ENCODE data around the gene LDB3. TPM values are rescaled to one million over a fixed set of nuclear protein-coding genes. Genes with fewer than 3 reads are reported as not detected.
A peak's percentile ranks its signal among the peaks of the same experiment; 100 is the strongest.

Gene LDB3
- total RNA-seq, 2 donors from 2014 or later, result 0.66 to 0.78 TPM

GRCh38 chr10:86712317-86712707, 44.0 kb downstream of the LDB3 start:
- TF ChIP-seq POLR2A (IDR thresholded peaks at IDR 0.05), result no peak
- TF ChIP-seq, protein P1, sequence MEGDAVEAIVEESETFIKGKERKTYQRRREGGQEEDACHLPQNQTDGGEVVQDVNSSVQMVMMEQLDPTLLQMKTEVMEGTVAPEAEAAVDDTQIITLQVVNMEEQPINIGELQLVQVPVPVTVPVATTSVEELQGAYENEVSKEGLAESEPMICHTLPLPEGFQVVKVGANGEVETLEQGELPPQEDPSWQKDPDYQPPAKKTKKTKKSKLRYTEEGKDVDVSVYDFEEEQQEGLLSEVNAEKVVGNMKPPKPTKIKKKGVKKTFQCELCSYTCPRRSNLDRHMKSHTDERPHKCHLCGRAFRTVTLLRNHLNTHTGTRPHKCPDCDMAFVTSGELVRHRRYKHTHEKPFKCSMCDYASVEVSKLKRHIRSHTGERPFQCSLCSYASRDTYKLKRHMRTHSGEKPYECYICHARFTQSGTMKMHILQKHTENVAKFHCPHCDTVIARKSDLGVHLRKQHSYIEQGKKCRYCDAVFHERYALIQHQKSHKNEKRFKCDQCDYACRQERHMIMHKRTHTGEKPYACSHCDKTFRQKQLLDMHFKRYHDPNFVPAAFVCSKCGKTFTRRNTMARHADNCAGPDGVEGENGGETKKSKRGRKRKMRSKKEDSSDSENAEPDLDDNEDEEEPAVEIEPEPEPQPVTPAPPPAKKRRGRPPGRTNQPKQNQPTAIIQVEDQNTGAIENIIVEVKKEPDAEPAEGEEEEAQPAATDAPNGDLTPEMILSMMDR (IDR thresholded peaks at IDR 0.05), result no peak
- 61 to 73% methylated on average over 9 of the region's 9 CpGs for WGBS, 2 donors
- H3K4me1 ChIP-seq, result peaks cover 12% of the 10 kb centered on the region
- no peaks in the 10 kb centered on the region for H3K9me3 ChIP-seq
- DNase-seq (no peak), ATAC-seq (no peak)
- intact Hi-C loops (cut with DNase I), result no loop called here
- peak overlapping the region in 1 of 2 donors; percentile 69 for H3K4me3 ChIP-seq
- H3K27me3 ChIP-seq, result no peaks in the 10 kb centered on the region
- no peaks in the 10 kb centered on the region for H3K36me3 ChIP-seq (replicated peaks in 1 of 2; ENCODE audit: insufficient read depth in 1 of 2, low read depth in 2 of 2)
- H3K27ac ChIP-seq, result peak overlapping the region; percentile 86 to 95 (median 92)

- no peak overlapping the region for H3K27ac ChIP-seq
- H3K4me3 ChIP-seq, result no peak overlapping the region
- H3K27me3 ChIP-seq, result no peaks in the 10 kb centered on the region
- intact Hi-C loops (cut with DNase I), result no loop called here
- ATAC-seq, result no peak
- DNase-seq, result no peak
- no peak for TF ChIP-seq POLR2A (IDR thresholded peaks at IDR 0.05)
- TF ChIP-seq, protein P1 (IDR thresholded peaks at IDR 0.05), result no peak
- WGBS, 2 donors, result 83 to 85% methylated on average over 5 to 6 of the region's 6 CpGs
- no peaks in the 10 kb centered on the region for H3K9me3 ChIP-seq
- no peaks in the 10 kb centered on the region for H3K36me3 ChIP-seq (replicated peaks in 1 of 2; ENCODE audit: insufficient read depth in 1 of 2, low read depth in 2 of 2)
- H3K4me1 ChIP-seq, result peaks cover 16% of the 10 kb centered on the region
Measured at GRCh38 chr10:86715156-86715795, 47.0 kb downstream of the LDB3 start.

GRCh38 chr10:86715836-86716235, 47.5 kb downstream of the LDB3 start:
- no peaks in the 10 kb centered on the region for H3K27me3 ChIP-seq
- no peaks in the 10 kb centered on the region for H3K9me3 ChIP-seq
- peaks cover 13% of the 10 kb centered on the region for H3K4me1 ChIP-seq
- H3K4me3 ChIP-seq, result no peak overlapping the region
- intact Hi-C loops (cut with DNase I), result no loop called here
- no peak for TF ChIP-seq POLR2A (IDR thresholded peaks at IDR 0.05)
- TF ChIP-seq, protein P1 (IDR thresholded peaks at IDR 0.05), result no peak
- no peaks in the 10 kb centered on the region for H3K36me3 ChIP-seq (replicated peaks in 1 of 2; ENCODE audit: insufficient read depth in 1 of 2, low read depth in 2 of 2)
- 76 to 87% methylated on average over 5 of the region's 5 CpGs for WGBS, 2 donors
- no peak overlapping the region for H3K27ac ChIP-seq
- no peak for DNase-seq
- no peak for ATAC-seq

- Histone ChIP-seq H3K27me3 (no peaks in the 10 kb centered on the region), H3K9me3 (no peaks in the 10 kb centered on the region), H3K27ac (no peak overlapping the region), H3K4me1 (peaks cover 11% of the 10 kb centered on the region), H3K36me3 (replicated peaks in 1 of 2; ENCODE audit: insufficient read depth in 1 of 2, low read depth in 2 of 2) (no peaks in the 10 kb centered on the region), H3K4me3 (no peak overlapping the region)
- intact Hi-C loops (cut with DNase I), result no loop called here
- DNase-seq (no peak), ATAC-seq (no peak)
- WGBS, 2 donors, result 76 to 85% methylated on average over 3 to 11 of the region's 13 CpGs
- no peak for TF ChIP-seq POLR2A (IDR thresholded peaks at IDR 0.05)
- TF ChIP-seq, protein P1 (IDR thresholded peaks at IDR 0.05), result no peak
Measured at GRCh38 chr10:86716466-86716865, 48.2 kb downstream of the LDB3 start.

GRCh38 chr10:86718556-86718955, 50.2 kb downstream of the LDB3 start:
- TF ChIP-seq, protein P1 (IDR thresholded peaks at IDR 0.05), result no peak
- no peaks in the 10 kb centered on the region for H3K9me3 ChIP-seq
- no peaks in the 10 kb centered on the region for H3K36me3 ChIP-seq (replicated peaks in 1 of 2; ENCODE audit: insufficient read depth in 1 of 2, low read depth in 2 of 2)
- DNase-seq, result no peak
- no peak overlapping the region for H3K27ac ChIP-seq
- no peak overlapping the region for H3K4me3 ChIP-seq
- ATAC-seq, result no peak
- WGBS, 2 donors, result 94 to 96% methylated on average over 8 of the region's 8 CpGs
- intact Hi-C loops (cut with DNase I), result no loop called here
- peaks cover 4% of the 10 kb centered on the region for H3K4me1 ChIP-seq
- H3K27me3 ChIP-seq, result no peaks in the 10 kb centered on the region
